Cortex of kidney (tissue), 1 donor: ENCODE measurements around the gene VTN.
"Not testable (repeated sequence)": the region's sequence is repeated elsewhere in the genome, so short reads cannot be mapped to it uniquely, and the experiment has no call there.

Experiments used
- DNase-seq: peaks from one replicate; lab custom pipeline; 2025; lab: John Stamatoyannopoulos, UW

Gene VTN

DNA sequence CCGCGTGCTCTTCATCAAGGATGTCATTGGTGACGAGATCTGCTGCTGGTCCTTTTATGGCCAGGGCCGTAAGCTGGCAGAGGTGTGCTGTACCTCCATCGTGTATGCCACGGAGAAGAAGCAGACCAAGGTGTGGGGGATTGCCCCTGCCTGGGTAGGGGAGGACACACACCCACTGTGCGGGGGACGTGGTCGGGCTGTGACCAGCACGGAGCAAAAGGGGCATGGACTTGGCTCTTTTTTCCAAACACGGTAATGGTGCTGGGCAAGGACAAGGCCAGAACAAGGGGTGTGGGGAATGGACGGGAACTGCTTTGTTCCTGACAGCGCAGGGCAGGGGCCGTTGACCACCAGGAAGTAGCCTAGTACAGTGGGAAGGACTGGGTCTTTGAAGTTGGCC, 27.8 kb downstream of the VTN start:
- DNase-seq = no peak

DNA sequence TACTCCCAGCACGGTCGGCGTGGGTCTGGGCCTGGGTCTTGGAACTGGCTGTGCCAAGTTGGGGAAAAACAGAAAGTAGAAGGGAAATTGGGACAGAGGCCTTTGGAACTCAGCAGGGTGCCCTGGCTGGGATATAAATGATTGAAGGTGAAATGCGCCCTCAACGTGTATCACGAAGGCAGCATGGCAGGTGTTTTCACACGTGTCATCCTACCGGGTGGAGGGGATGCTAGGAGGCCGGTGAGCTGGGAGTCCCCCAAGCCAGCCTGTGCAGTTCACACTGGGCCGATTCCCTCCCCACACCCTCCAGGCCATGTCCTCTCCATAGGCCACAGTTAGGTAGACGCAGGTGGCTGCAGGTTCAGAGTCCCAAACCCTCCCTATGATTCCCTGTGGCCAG, 28.6 kb downstream of the VTN start:
- DNase-seq = no peak

DNA sequence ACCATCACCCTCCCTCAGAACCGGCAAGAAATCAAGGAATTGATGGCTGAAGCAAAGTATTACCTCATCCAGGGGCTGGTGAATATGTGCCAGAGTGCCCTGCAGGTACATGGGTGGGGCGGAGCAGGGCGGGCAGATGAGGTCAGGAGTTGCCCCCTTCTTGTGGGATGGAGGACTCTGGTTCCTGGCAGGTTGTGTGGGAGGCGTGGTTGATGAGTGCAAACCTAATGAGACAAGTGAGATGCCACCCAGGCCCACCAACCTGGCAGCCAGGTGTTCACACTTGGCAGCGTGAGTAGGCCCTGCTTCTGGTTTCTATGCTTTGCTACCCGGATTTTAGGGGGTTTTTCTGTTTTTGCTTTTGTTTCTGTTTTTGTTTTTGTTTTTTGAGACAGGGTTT, 29.7 kb downstream of the VTN start:
- DNase-seq = no peak

DNA sequence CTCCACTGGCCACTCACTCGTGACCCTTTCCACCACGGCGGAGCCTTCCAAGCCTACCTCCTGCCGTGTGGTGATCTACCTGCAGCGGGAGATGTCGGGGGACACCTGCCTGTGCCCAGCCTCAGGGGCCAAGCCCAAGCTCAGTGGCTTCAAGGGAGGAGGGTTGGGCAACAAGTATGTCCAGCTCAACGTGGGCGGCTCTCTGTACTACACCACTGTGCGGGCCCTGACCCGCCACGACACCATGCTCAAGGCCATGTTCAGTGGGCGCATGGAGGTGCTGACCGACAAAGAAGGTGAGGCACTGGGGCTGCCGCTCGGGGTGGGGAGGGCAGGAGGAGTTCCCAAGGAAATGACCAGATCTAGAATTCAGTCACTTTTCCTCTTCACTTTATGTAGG, 30.7 kb downstream of the VTN start:
- no peak for DNase-seq

DNA sequence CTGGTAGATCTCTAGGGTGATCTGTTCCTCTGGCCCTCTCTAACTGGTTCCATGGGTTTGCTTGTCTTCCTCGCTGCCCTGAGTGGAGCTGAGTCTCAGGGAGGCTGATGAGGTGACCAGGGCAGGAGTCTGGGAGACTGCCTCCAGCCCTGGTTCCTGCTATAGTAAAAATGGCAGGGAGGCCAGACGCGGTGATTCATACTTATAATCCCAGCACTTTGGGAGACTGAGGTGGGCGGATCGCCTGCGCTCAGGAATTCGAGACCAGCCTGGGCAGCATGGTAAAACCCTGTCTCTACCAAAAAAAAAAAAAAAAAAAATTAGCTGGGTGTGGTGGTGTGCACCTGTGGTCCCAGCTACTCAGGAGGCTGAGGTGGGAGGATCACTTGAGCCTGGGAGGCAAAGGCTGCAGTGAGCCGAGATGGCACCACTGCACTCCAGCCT, 31.3 kb downstream of the VTN start:
- DNase-seq = not testable (repeated sequence)

DNA sequence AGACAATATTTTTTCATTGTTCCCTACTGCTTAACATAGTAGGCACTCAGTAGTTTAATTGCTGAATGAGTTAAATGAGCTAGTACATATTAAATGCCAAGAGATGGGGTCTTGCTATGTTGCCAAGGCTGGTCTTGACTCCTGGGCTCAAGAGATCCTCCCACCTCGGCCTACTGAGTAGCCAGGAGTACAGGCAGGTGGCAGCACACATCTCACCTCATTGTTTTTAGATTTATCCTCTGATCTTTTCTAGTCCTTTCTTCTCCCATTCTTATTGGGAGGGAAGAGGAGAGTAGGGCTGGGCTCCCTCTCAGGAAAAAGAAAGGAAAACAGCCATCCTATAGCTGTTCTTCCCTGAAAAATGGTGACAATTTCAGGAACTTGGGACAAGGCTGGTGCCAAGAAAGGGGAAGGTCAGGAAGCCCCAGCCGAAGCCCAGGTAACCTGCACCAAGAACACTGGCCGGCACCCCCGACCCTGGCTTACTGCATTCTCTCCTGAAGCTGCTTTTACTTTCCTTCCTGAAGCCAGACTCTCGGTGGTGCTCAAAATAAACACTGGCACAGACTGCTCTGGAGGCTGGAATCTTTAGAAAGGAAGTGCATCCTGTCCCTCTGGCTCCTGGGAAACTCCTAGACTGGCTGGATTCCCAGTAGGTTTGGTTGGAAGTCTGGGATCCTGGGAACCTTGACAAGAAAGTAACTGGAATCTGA, 31.9 kb downstream of the VTN start:
- no peak for DNase-seq

DNA sequence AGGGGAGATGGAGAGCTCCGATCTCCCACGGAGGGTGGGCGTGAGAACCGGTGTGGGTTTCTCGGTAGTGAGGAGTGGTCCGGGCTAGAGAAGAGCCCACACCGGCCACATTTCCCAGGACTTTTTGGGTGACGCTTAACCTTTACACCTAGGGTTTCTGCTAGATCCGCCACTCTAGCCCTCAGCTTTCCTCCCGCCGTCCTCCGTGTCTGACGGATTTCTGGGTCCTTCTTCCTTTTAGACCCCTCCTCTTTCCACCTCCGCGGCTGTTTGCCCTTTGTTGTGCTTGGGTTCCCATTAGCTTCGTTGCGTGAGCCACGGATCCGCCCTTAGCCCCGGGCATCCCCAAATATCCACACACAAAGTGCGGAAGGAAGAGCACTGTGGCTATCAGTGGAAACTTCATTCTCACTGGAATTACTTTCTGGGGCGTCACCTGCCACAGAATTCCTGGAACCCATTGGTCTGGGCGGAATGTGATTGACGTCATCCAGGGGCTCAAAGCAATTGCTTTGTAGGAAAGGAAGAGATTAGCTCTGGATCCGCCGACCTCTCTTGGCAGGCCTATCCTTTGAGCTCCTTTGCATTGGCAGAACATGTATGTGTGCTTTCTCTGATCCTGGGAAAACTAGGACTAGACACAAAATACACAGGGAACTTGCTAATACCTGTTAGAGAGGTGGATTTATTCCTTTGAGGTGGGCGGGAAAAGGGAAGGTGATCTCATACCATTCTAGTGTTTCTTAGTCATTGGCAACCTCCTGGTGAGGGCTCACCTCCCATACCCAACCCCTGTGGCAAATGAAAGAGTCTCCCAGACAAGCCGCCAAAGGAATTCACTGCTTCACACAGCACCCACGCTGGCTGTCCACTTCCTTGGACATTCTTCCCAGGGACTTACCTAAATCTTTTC, 33.9 kb downstream of the VTN start:
- DNase-seq = no peak

DNA sequence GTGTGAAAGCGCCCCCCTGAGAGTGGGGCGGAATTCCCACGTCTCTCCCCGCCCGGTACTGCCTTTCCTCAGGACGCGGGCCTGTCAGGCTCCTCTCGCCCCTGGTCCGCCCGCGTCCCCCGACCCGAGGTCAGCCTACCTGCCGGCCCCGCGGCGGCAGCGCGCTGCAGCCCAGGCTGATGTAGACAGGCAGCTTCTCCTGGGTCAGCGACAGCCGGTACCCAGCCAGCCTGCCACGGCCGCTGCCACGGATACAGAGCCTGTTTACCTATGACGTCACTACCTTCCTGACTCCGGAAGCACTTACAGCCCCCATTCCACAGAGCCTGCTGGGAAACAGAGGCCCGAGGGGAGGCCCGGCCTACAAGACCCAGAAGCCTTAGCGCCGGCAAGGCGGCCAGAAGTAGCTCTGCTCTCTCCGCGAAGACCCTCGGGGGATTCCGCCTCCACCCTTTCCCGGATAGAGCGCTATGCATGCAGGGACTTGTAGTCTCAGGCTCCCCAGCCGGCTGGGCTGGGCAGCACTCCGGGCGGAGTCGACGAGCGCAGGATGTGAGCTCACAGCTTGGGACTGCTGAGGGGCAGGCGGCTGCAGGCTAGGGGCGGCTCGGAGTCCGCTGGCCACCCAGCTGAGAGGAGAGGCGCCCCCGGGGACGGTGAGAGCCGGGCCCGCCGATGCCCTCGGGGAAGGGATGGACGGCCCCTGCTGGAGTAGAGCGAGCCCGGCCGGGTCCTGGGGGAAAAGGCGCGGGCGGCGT, 34.7 kb downstream of the VTN start, which contains the start of the genes IFT20 and TNFAIP1:
Gene IFT20, minus strand, starts transcription at position 272 of the 758 bp plus-strand sequence. CDS start 3,487 bp downstream, outside the sequence.
Gene TNFAIP1, plus strand, starts transcription at position 561 of the 758 bp plus-strand sequence. CDS start 3,761 bp downstream, outside the sequence.
- peak; percentile 73 for DNase-seq

DNA sequence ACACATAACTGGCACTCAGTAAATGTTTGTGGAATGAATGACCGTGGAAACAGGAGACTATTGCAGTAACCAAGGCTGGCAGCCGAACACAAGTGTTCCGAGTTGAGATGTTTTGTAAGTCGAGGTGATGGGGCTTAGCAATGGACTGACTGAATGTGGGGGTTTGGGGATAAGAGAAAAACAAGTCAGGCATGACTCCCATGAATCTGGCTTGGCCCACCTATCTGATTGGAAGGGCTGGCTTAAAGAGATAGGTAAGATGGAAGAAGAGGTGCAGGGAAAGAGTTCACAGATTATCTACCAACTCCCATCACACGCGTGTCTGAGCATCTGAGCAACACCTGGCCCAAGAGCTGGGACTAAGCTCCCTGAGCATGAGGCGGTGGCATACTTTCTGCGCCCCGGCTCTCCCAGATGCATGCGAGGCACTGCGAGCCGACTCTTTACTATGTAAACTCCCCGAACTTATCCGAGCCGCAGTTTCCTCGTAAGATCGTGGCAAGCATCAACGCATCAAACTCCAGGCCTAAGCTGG, 35.4 kb downstream of the VTN start:
- no peak for DNase-seq

DNA sequence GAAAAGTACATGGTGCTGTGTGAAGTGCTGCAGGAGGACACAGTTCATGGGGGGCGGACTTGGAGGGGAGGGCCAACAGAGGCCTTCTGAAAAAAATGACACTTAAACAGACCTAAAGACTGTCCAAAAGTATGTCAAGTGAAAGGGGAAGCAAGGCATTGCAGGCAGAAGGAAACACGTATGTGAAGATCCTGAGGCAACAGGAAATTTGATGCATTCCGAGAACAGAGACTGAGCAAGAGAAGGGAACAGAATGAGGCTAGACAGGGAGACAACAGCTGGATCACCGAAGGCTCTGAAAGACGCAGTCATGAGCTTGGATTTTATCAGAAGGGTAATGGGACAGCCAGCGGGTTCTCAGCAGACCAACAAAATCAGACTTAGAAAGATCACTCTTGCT, 35.9 kb downstream of the VTN start:
- no peak for DNase-seq

DNA sequence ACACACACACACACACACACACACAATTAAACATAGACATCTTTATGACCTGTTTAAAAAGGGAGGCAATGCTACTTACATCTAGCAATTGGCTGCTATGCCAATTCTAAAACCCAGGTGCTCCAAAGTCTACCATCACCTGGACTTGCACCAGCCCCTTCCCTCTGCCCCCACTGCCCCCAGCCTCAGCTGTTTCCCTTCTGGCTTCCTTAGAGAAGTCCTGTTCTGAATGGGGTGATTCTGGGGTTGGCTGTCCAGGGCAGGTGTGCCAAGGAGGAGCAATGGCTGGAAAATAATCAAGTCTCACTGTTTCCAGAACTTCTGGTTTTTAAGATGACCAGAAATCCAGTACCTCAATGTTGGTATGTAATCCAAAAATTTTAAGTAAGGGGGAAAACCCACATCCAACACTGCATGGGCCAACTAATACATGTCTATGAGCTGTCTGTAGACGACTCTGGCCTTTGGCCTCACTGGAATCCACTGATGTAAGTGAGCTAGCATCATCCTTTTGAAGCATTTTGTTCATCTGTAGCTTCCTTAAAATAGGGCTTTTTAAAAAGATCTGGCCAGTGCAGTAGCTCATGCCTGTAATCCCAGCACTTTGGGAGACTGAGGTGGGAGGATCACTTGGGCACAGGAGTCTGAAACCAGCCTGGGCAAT, 36.9 kb downstream of the VTN start:
- DNase-seq = no peak

DNA sequence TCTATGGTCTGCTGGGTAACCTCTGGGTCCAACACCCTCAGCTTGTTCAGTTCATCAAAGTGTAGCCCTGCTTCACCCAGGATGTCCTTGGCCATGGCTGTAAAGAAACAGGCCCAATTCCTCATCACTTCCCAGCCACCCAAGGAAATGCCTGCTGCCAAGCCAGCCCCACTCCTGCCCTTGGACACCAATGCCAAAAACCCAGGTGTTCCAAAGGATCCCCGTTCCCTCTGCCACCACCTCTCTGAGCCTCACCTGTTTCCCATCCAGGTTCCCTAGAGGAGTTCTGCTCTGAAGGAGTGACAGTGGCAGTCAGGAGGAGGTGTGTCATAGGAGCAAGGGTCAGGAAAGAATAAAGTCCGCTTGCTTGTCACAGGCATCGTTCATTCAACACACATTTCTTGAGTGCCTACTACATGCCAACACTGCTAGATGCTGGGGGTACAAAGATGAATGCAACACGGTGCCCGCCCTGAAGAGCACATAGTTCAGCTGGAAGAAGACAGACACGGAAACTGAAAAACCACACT, 38.2 kb downstream of the VTN start:
- DNase-seq = no peak

DNA sequence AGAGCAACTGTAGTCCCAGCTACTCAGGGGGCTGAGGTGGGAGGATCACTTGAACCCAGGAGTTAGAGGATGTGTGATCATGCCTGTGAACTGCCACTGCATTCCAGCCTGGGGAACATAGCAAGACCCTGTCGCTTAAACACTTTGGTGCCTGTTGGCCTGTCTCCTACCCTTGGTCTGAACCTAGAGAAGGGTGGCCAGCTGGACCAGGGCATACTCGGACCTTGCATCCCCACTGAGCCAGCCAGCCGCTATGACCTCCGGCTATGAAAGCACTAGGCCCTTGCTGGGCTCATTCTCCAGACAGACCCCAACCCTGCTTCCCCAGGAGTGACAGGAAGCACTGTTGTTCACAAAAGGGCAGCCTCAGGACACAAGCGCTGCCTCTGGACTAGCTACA, 39.4 kb downstream of the VTN start:
- DNase-seq = no peak

DNA sequence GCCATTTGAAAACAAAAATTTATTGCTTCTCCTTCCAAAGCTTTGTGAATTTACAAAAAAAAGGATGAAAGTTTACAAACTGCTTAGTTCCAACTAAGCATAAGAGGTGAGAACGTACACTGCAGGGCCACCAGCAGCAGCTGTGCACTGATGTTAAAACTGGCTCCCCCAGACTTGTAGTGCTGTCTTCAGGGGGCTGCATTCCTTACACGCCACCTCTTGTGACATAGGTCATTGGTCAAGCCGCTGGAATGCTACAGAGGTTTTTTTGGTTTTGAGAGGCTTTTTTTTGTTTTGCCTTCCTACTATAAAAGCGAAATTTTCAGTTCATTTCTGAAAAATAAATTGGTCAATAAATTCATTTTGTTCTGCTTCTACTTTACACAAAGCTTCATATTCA, 41.8 kb downstream of the VTN start:
- no peak for DNase-seq

DNA sequence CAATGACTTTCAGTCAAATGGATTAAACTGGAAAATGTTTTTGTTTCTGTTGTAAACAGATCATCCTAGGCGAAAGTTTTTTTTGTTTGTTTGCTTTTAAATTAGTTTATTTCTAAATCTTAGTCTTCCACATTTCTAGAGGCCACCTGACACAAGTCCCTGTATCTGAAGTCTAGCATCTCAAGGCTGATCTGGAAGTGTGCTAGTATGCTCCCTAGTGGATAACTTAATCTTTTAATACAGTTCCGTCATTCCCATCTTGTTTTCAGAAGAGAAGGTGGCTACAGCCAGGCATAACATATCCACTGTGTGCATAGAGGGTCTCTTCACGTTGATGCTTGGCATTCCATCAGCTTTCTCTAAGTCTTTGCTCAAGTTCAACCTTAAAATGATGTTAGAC, 42.4 kb downstream of the VTN start:
- DNase-seq = no peak

DNA sequence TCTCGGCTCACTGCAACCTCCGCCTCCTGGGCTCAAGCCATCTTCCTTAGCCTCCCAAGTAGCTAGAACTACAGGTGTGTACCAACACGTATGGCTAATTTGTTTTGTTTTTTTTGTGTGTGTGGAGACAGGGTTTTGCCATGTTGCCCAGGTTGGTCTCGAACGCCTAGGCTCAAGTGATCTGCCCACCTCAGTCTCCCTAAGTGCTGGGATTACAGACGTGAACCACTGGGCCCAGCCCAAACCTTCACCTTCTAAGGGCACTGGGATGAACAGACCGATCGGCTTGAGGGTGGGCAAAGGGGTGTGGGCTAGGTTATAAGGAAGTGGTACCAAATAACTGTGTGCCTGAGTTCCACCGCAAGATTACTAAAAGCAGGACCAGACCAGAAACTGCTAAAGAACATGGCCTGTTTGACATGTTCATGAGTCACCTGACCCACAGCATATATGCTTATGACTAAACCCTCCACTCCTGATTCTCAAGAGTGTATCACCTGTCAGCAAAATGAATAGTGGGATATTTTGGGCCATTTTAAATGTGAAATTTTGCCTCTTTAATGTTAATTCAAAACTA, 43.0 kb downstream of the VTN start:
- no peak for DNase-seq

DNA sequence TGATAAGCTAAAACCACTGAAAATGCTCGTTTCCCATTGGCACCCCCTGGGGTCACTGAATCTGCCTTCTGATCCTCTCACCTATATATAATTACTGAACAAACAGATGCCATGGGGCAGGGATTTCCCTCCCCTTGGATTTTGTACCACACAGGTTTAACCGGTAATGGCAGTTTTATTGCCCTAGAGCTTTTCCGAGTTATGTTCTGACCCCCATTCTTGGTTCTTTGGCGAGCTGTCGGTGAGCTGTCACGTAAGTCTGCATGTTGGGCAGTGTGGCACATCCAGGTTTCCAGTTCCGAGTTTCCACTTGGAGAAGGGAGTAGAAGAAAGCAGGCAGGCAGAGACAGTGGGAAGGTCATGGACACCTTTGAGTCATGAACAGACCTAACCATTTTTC, 44.0 kb downstream of the VTN start:
- DNase-seq = no peak

DNA sequence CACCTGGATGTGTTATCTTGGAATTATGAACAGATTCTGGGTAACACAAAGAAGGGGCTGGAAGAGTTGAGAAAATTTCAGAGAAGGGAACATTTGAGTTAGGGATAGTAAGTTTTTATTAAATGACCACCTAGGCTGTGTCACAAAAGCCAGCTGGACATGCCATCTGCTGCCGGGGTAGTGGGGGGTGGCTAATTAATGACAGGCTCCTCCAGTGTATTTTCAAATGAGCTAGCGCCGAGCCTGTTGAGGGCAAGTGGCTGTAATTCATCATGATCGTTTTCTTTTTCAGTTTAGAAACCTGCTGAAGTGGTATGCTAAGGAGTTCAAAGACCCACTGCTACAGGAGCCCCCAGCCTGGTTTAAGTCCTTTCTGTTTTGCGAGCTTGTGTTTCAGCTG, 44.9 kb downstream of the VTN start:
- no peak for DNase-seq

DNA sequence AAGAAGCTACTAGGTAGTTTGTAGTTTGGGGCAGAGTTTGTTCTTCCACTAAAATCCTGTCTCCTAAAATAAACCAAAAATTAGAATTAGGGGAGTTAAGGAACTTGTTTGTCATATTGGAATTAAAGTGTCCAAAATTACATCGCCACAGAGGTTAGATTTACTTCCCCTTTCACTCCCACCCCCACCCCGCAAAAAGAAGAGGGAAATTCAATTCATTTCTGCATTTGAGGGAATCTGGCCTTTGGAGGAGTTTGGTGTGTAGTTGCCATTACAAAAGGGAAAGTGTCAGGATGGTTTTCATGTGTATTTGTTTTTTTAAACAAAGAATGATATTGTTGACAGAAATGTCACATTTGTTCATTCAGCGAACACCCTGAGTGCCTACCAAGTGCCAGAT, 45.3 kb downstream of the VTN start:
- DNase-seq = no peak

DNA sequence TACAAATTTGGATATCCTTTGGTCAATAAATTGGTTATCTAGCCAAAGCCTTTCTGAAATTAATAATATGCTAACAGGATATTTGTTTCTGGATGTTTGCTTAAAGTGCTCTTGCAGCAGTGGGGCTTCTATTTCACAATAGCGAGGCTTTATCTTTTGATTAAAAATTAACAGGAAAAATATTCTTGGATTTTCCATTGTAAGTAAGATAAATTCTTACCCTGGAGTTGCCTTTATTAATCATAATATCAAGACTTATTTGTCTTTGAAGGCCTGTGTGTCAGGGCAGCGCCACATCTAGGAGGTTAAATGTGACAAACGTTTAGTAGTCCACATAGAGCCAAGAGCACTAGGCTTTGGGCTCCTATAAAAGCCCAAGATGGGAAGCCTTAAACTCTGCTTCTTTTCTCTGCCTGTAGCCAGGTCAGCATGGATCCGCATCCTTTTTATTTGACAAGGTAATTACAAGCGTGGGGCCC, 45.8 kb downstream of the VTN start:
- DNase-seq = no peak
